ENCODE data around the gene MORF4L1. TPM values are rescaled to one million over a fixed set of nuclear protein-coding genes. Genes with fewer than 3 reads are reported as not detected.

The MORF4L1 gene
- total and polyA plus RNA-seq, 2 experiments from 2014 or later: 520 to 571 TPM

- TF ChIP-seq ZNF114 (CRISPR knock-in tag; IDR thresholded peaks at IDR 0.05): no peak
- TF ChIP-seq EZH2phosphoT487 (IDR thresholded peaks at IDR 0.05; ENCODE audit: unreplicated experiment): no peak
- no peak for TF ChIP-seq EZH2 (IDR thresholded peaks at IDR 0.05; ENCODE audit: low read depth, unreplicated experiment)
- TF ChIP-seq CTCF (conservative IDR thresholded peaks at IDR 0.05; ENCODE audit: low read depth in 2 of 2): no peak
- TF ChIP-seq JUNB (IDR thresholded peaks at IDR 0.05; ENCODE audit: unreplicated experiment): no peak
- TF ChIP-seq ZNF462 (CRISPR knock-in tag; IDR thresholded peaks at IDR 0.05): no peak
- no peak for TF ChIP-seq POLR2AphosphoS5 (IDR thresholded peaks at IDR 0.05; ENCODE audit: low read depth)
- TF ChIP-seq NANOG (IDR thresholded peaks at IDR 0.05; ENCODE audit: borderline replicate concordance): no peak
- no peak overlapping the region for H3K4me3 ChIP-seq
- H3K36me3 ChIP-seq (ENCODE audit: insufficient read depth): peaks cover 11% of the 10 kb centered on the region; the same call in 1 of the 2 replicates
- H3K9me2 ChIP-seq (ENCODE audit: insufficient read depth): no peaks in the 10 kb centered on the region
- no peaks in the 10 kb centered on the region for H3F3A ChIP-seq (replicated peaks; ENCODE audit: low read depth)
- no peak for ATAC-seq
- Mint-ChIP-seq H3K9me3 (no peaks in the 10 kb centered on the region; the same call in 2 of the 3 replicates), H3K4me3 (no peak overlapping the region), H3K27me3 (ENCODE audit: insufficient read depth, low read depth, poor library complexity) (peaks cover 4% of the 10 kb centered on the region), H3K27ac (no peak overlapping the region), H3K36me3 (ENCODE audit: low read depth) (peaks cover 41% of the 10 kb centered on the region), H3K4me1 (no peaks in the 10 kb centered on the region)
- no peaks in the 10 kb centered on the region for H3K79me2 ChIP-seq (replicated peaks; ENCODE audit: insufficient read depth)
- no peak overlapping the region for H3K4me2 ChIP-seq
- H2AFZ ChIP-seq: no peak overlapping the region
- H3K4me1 ChIP-seq (ENCODE audit: insufficient read depth): no peaks in the 10 kb centered on the region
- H3K27me3 ChIP-seq (ENCODE audit: insufficient read depth): no peaks in the 10 kb centered on the region
- DNase-seq (ENCODE audit: low spot score): no peak
- H3K27ac ChIP-seq (ENCODE audit: low read depth): no peak overlapping the region
- no peaks in the 10 kb centered on the region; the same call in 1 of the 2 replicates for H4K20me1 ChIP-seq (replicated peaks; ENCODE audit: insufficient read depth)
Observed at GRCh38 chr15:78923015-78923414, 50.3 kb downstream of the MORF4L1 start.

Measured in GM23338 (cell line).